GM23248 (cell line): Measurements from ENCODE around the gene OR13J1. TPM values are rescaled to one million over a fixed set of nuclear protein-coding genes. Genes with fewer than 3 reads are reported as not detected.
"Not testable (repeated sequence)": the region's sequence is repeated elsewhere in the genome, so short reads cannot be mapped to it uniquely, and the experiment has no call there.

Experiments
- DNase-seq: peaks from one replicate; pipeline ENCODE4 v3.0.0-alpha.2; 2015
- H2AFZ ChIP-seq: fragments of 200-600 bp; sonication (generic); 2 replicates; pipeline ENCODE4 v1.6.1; 2016; ENCODE audit warnings: antibody characterized with exemption
- H3F3A ChIP-seq: fragments of 200-600 bp; sonication (generic); 2 replicates; pipeline ENCODE4 v1.6.1; 2016; ENCODE audit warnings: mild to moderate bottlenecking, antibody characterized with exemption, mixed run types; ENCODE audit not compliant: insufficient read depth
- H3K27ac ChIP-seq: fragments of 200-600 bp; sonication (generic); 2 replicates; pipeline ENCODE4 v1.5.1; 2016; ENCODE audit warnings: mild to moderate bottlenecking
- H3K27me3 ChIP-seq: fragments of 200-600 bp; sonication (generic); replicated peaks from 2 replicates; pipeline ENCODE4 v1.6.1; 2016; ENCODE audit warnings: mild to moderate bottlenecking; ENCODE audit not compliant: insufficient read depth
- H3K36me3 ChIP-seq: fragments of 200-600 bp; sonication (generic); 2 replicates; pipeline ENCODE4 v1.6.1; 2016; ENCODE audit warnings: low read depth, mild to moderate bottlenecking
- H3K4me1 ChIP-seq: fragments of 200-600 bp; sonication (generic); 2 replicates; pipeline ENCODE4 v1.6.1; 2016; ENCODE audit warnings: mild to moderate bottlenecking; ENCODE audit not compliant: insufficient read depth
- H3K4me2 ChIP-seq: fragments of 200-600 bp; sonication (generic); one replicate; pipeline ENCODE4 v1.6.1; 2016; ENCODE audit warnings: mild to moderate bottlenecking; ENCODE audit not compliant: unreplicated experiment
- H3K4me3 ChIP-seq: fragments of 200-600 bp; sonication (generic); 2 replicates; pipeline ENCODE4 v1.5.1; 2016; ENCODE audit warnings: mild to moderate bottlenecking
- H3K79me2 ChIP-seq: fragments of 200-600 bp; sonication (generic); 2 replicates; pipeline ENCODE4 v1.6.1; 2016; ENCODE audit warnings: mild to moderate bottlenecking; ENCODE audit not compliant: insufficient read depth
- H3K9ac ChIP-seq: fragments of 200-600 bp; sonication (generic); 2 replicates; pipeline ENCODE4 v1.6.1; 2016; ENCODE audit warnings: mild to moderate bottlenecking
- H3K9me2 ChIP-seq: fragments of 200-600 bp; sonication (generic); 2 replicates; pipeline ENCODE4 v1.6.1; 2016; ENCODE audit warnings: mixed run types, mild to moderate bottlenecking, moderate library complexity; ENCODE audit not compliant: insufficient read depth
- H3K9me3 ChIP-seq: fragments of 200-600 bp; sonication (generic); one replicate; pipeline ENCODE4 v1.6.1; 2017; ENCODE audit warnings: low read depth
- H4K20me1 ChIP-seq: fragments of 200-600 bp; sonication (generic); 2 replicates; pipeline ENCODE4 v1.6.0; 2016; ENCODE audit not compliant: insufficient read depth
- EZH2 ChIP-seq: fragments of 200-600 bp; sonication (generic); IDR thresholded peaks from 2 replicates; pipeline ENCODE4 v1.6.1; 2018; ENCODE audit warnings: antibody characterized with exemption, mild to moderate bottlenecking; ENCODE audit not compliant: insufficient read depth, poor library complexity, severe bottlenecking
- EZH2phosphoT487 ChIP-seq: fragments of 200-600 bp; sonication (generic); IDR thresholded peaks from 2 replicates; pipeline ENCODE4 v1.6.1; 2018; ENCODE audit warnings: antibody characterized with exemption, moderate library complexity, mild to moderate bottlenecking, low read depth; ENCODE audit not compliant: insufficient read depth
- WGBS, 2 experiments: methylation state at CpG; one replicate each; pipeline ENCODE4 v1.1.6; 2015 to 2017; ENCODE audit warnings: low lambda C conversion rate in 2 of 2, low coverage in 1 of 2; ENCODE audit errors: missing lambda C conversion rate in 2 of 2; 5-methylcytosine and 5-hydroxymethylcytosine counted together
- in situ Hi-C: fragments of 300-500 bp; cut with MboI; formaldehyde crosslinking; loops from 2 replicates; pipeline ENCODE4 v1.15.0; 2020
- polyA plus RNA-seq: library from polyadenylated mRNA; unstranded; fragments of >200 nt; fragmentation: Nextera tagmentation; extraction: Ambion mirVana; gene quantifications from 2 replicates; pipeline ENCODE4 v1.2.1, GENCODE V29; 2016
- total RNA-seq: library from RNA; depleted of rRNA; stranded (reverse); fragments of >200 nt; shearing (Covaris generic); gene quantifications from 2 replicates; pipeline ENCODE4 v1.2.3, GENCODE V29; 2014

The OR13J1 gene
- total and polyA plus RNA-seq, 2 experiments from 2014 or later, result not detected

DNA sequence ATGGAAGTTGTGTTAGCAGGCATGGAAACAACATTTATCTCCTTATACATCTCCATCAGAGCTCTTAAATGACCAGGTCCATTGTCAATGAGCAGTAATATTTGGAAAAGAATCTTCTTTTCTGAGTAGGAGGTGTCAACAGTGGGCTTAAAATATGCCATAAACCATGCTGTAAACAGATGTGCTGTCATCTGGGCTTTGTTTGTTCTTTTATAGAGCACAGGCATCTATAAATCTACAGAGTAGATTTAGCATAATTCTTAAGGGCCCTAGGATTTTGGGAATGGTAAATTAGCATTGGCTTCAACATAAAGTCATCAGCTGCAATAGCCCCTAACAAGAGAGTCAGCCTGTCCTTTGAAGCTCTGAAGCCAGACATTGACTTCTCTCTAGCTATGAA lies 28.1 kb upstream of the OR13J1 start:
- DNase-seq, result no peak
- Histone ChIP-seq H3K27me3 (no peaks in the 10 kb centered on the region), H3K4me3 (no peak overlapping the region), H3K79me2 (no peaks in the 10 kb centered on the region), H3K9me2 (no peaks in the 10 kb centered on the region), H3K36me3 (no peaks in the 10 kb centered on the region), H3K9me3 (no peaks in the 10 kb centered on the region), H3F3A (no peaks in the 10 kb centered on the region), H3K9ac (no peak overlapping the region), H2AFZ (no peak overlapping the region), H3K4me2 (no peak overlapping the region), H3K27ac (no peak overlapping the region), H3K4me1 (no peaks in the 10 kb centered on the region), H4K20me1 (no peaks in the 10 kb centered on the region)
- TF ChIP-seq EZH2phosphoT487 (no peak), EZH2 (no peak)
- in situ Hi-C loops, result no loop called here

DNA sequence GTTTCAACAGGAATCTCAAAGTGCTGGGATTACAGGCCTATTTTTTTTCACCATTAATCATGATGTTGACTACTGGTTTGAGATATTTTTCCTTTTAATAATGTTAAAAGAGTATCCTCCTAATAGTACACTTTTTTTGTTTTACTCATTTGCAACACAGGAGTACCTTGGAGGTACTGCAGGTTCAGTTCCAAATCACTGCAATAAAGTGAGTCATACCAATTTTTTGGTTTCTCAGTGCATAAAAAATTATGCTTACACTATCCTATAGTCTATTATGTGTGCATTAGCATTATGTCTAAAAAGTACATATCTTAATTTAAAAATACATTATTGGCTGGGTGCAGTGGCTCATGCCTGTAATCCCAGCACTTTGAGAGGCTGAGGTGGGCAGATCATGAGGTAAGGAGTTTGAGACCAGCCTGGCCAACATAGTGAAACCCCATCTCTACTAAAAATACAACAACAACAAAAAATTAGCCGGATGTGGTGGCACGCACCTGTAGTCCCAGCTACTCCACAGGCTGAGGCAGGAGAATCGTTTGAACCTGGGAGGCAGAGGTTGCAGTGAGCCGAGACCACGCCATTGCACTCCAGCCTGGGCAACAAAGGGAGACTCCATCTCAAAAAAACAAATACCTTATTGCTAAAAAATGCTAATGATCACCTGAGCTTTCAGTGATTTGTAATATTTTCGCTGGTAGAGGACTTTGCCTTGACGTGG lies 27.3 kb upstream of the OR13J1 start:
- in situ Hi-C loops, H3K9me2 ChIP-seq, H3K4me2 ChIP-seq, H3K79me2 ChIP-seq, H3K4me1 ChIP-seq, H4K20me1 ChIP-seq, H3K9me3 ChIP-seq, H3K27me3 ChIP-seq, H2AFZ ChIP-seq, H3K27ac ChIP-seq, H3K9ac ChIP-seq, H3K36me3 ChIP-seq, H3K4me3 ChIP-seq, H3F3A ChIP-seq, DNase-seq: not testable (repeated sequence)
- WGBS, 2 experiments, result 91 to 93% methylated on average over 7 of the region's 7 CpGs

DNA sequence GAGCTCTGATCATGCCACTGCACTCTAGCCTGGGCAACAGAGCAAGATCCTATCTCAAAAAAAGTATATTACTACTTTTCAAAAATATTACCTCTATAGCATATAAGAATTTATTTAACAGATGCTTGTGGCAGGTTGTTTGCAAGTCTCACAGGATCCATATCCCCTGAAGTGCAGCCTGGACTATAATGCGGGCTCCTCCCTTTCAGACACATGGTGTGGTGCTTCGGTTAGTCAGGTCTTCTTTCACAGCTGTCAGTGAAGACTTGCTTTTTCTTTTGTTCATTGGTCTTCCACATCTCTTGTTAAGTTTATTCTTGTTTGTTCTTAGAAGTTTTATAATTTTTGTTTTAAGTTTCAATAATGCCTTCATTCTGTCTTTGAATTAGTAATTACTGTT lies 26.4 kb upstream of the OR13J1 start:
- no peak overlapping the region for H3K4me2 ChIP-seq
- no peaks in the 10 kb centered on the region; the same call in 1 of the 2 replicates for H3F3A ChIP-seq
- H2AFZ ChIP-seq, result no peak overlapping the region
- no peak for DNase-seq
- WGBS, 2 experiments, result 78 to 90% methylated on average over 2 of the region's 2 CpGs
- no peaks in the 10 kb centered on the region for H3K36me3 ChIP-seq
- no peaks in the 10 kb centered on the region for H3K9me3 ChIP-seq
- H3K79me2 ChIP-seq, result no peaks in the 10 kb centered on the region
- H4K20me1 ChIP-seq, result no peaks in the 10 kb centered on the region
- TF ChIP-seq EZH2phosphoT487 (no peak), EZH2 (no peak)
- no peaks in the 10 kb centered on the region for H3K4me1 ChIP-seq
- H3K9ac ChIP-seq, result no peak overlapping the region
- no peak overlapping the region for H3K27ac ChIP-seq
- in situ Hi-C loops, result no loop called here
- H3K4me3 ChIP-seq, result no peak overlapping the region
- no peaks in the 10 kb centered on the region for H3K27me3 ChIP-seq
- H3K9me2 ChIP-seq, result no peaks in the 10 kb centered on the region

DNA sequence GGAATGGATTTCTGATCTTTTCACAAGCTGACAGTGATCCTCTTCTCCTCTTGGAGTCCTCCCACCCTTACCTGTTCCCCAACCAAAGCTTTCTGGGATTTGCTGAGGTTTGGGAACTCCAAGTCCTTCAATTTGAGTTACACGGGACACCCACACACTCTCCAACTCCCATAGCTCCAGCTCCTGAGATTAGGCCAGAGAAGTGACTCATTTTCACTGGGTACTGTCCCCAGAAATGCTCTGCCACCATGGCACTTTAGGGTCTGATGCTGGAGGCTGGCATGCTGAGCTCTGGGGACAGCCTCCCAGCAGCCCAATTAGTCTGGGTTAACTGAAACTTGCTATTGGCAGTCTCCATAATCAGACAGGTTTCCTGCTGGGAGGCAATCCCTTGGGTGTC lies 21.9 kb upstream of the OR13J1 start:
- H3K36me3 ChIP-seq, result no peaks in the 10 kb centered on the region
- H3K9me2 ChIP-seq, result no peaks in the 10 kb centered on the region
- no peak overlapping the region for H3K4me3 ChIP-seq
- H3K9ac ChIP-seq, result no peak overlapping the region
- H3K79me2 ChIP-seq, result no peaks in the 10 kb centered on the region
- H3K4me1 ChIP-seq, result no peaks in the 10 kb centered on the region
- no peaks in the 10 kb centered on the region; the same call in 1 of the 2 replicates for H3F3A ChIP-seq
- no peaks in the 10 kb centered on the region for H3K9me3 ChIP-seq
- H3K27me3 ChIP-seq, result no peaks in the 10 kb centered on the region
- no peak for TF ChIP-seq EZH2phosphoT487
- no peak for TF ChIP-seq EZH2
- H3K4me2 ChIP-seq, result no peak overlapping the region
- 83 to 92% methylated on average over 1 of the region's 1 CpG for WGBS, 2 experiments
- H3K27ac ChIP-seq, result no peak overlapping the region
- no peaks in the 10 kb centered on the region for H4K20me1 ChIP-seq
- no peak overlapping the region for H2AFZ ChIP-seq
- no peak for DNase-seq
- in situ Hi-C loops, result no loop called here

DNA sequence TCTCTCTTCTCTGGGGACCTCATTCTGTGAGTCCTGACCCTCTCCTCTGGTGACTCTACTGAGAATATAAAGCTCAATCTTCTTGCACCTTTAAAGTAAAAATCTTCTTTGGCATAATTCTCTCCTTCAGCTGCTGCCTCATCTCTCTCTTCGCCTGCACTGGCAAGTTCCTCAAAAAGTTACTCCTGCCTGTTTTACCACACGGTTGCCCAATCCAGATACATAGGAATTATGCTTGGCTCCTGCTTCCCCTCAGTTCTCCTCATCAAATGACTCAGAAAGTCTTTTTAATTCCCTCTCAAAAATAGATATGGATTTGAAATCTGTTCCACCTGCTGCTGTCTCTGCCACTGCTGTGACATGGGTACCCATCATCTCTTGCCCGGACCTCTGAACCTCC lies 21.4 kb upstream of the OR13J1 start:
- H3K9me3 ChIP-seq, result no peaks in the 10 kb centered on the region
- no peaks in the 10 kb centered on the region; the same call in 1 of the 2 replicates for H3F3A ChIP-seq
- H2AFZ ChIP-seq, result no peak overlapping the region
- TF ChIP-seq EZH2phosphoT487 (no peak), EZH2 (no peak)
- no peaks in the 10 kb centered on the region for H3K36me3 ChIP-seq
- peak; percentile 71 for DNase-seq
- no peaks in the 10 kb centered on the region for H3K27me3 ChIP-seq
- H3K79me2 ChIP-seq, result no peaks in the 10 kb centered on the region
- no peak overlapping the region for H3K9ac ChIP-seq
- H3K4me3 ChIP-seq, result no peak overlapping the region
- no peaks in the 10 kb centered on the region for H4K20me1 ChIP-seq
- no peak overlapping the region for H3K4me2 ChIP-seq
- no peaks in the 10 kb centered on the region for H3K4me1 ChIP-seq
- in situ Hi-C loops, result no loop called here
- 39% methylated on average over 3 of the region's 3 CpGs for WGBS, 2 experiments
- no peaks in the 10 kb centered on the region for H3K9me2 ChIP-seq
- H3K27ac ChIP-seq, result no peak overlapping the region

DNA sequence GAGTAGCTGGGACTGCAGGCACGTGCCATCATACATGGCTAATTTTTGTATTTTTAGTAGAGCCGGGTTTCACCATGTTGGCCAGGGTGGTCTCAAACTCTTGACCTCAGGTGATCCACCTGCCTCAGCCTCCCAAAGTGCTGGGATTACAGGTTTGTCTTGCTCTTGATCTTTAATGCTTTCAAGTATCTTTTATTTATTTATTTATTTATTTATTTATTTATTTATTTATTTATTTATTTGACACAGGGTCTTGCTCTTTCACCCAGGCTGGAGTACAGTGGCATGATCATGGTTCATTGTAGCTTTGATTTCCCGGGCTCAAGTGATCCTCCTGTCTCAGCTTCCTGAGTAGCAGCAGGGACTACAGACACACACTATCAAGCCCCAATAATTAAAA lies 14.7 kb upstream of the OR13J1 start:
- not testable (repeated sequence) for H2AFZ ChIP-seq, H3K36me3 ChIP-seq, H3K79me2 ChIP-seq, H3K4me2 ChIP-seq, H4K20me1 ChIP-seq, DNase-seq, H3K9me3 ChIP-seq, H3K27me3 ChIP-seq, H3K9ac ChIP-seq, H3K4me3 ChIP-seq, H3K27ac ChIP-seq, H3K9me2 ChIP-seq
- in situ Hi-C loops, result loop anchor here (10.0 kb wide), 1 partner anchor 100 kb away; no protein-coding TSS in a partner anchor
- Histone ChIP-seq H3F3A (peaks cover 11% of the 10 kb centered on the region), H3K4me1 (peaks cover 12% of the 10 kb centered on the region)
- 83 to 90% methylated on average over 3 of the region's 3 CpGs for WGBS, 2 experiments
